Transverse colon (tissue), 4 donors: Measurements from ENCODE around the gene C19orf12. TPM values are rescaled to one million over a fixed set of nuclear protein-coding genes. Genes with fewer than 3 reads are reported as not detected.
A peak's percentile ranks its signal among the peaks of the same experiment; 100 is the strongest.

Source experiments
- DNase-seq: peaks from one replicate; pipeline ENCODE4 v3.0.0-alpha.2; 2019
- H3K27ac ChIP-seq, 4 donors: fragments of 200-600 bp; sonication (generic); 2 replicates each; pipeline ENCODE4 v1.5.1; 2016 to 2018; ENCODE audit warnings: inconsistent platforms in 4 of 4
- H3K27me3 ChIP-seq: fragments of 200-600 bp; sonication (generic); 2 replicates; pipeline ENCODE4 v1.5.1; 2017; ENCODE audit warnings: inconsistent platforms
- H3K36me3 ChIP-seq, 4 donors: fragments of 200-600 bp; sonication (generic); 2 replicates each; pipeline ENCODE4 v1.5.1; 2017 to 2019; ENCODE audit warnings: inconsistent platforms in 4 of 4
- H3K4me1 ChIP-seq, 4 donors: fragments of 200-600 bp; sonication (generic); 2 replicates each; pipeline ENCODE4 v1.5.1; 2017 to 2020; ENCODE audit warnings: inconsistent platforms in 4 of 4
- H3K4me3 ChIP-seq, 4 donors: fragments of 200-600 bp; sonication (generic); 1 replicate in 1 of 4; 2 replicates in 3 of 4; pipeline versions ENCODE4 v1.5.1 to v1.6.1; 2017 to 2019; ENCODE audit warnings: inconsistent platforms in 4 of 4
- H3K9me3 ChIP-seq, 2 donors: fragments of 200-600 bp; sonication (generic); 2 replicates each; pipeline ENCODE4 v1.5.1; 2017 to 2019; ENCODE audit warnings: inconsistent platforms in 2 of 2
- CTCF ChIP-seq, 5 experiments: fragments of 200-600 bp in 3 of 5; fragments of 450-650 bp in 2 of 5; sonication (generic) in 3 of 5; IDR thresholded peaks; 1 replicate in 2 of 5; 2 replicates in 3 of 5; pipeline ENCODE4 v1.5.1; 2016 to 2017; ENCODE audit warnings: antibody characterized with exemption in 5 of 5, inconsistent platforms in 3 of 5, mild to moderate bottlenecking in 2 of 5, moderate library complexity in 1 of 5
- EP300 ChIP-seq: sonication (generic); formaldehyde crosslinking; IDR thresholded peaks from one replicate; pipeline ENCODE4 v1.6.1; 2017; ENCODE audit warnings: antibody characterized with exemption, low read depth
- POLR2A ChIP-seq: fragments of 450-650 bp; IDR thresholded peaks from one replicate; pipeline ENCODE4 v1.6.1; 2016; ENCODE audit warnings: antibody characterized with exemption, mild to moderate bottlenecking, moderate library complexity
- POLR2AphosphoS5 ChIP-seq, 3 donors: sonication (generic); formaldehyde crosslinking; IDR thresholded peaks; one replicate each; pipeline ENCODE4 v1.6.1; 2016; ENCODE audit warnings: antibody characterized with exemption in 3 of 3
- WGBS, 2 donors: methylation state at CpG; one replicate each; pipeline ENCODE4 v1.1.5; 2018; ENCODE audit warnings: low coverage in 1 of 2; 5-methylcytosine and 5-hydroxymethylcytosine counted together
- in situ Hi-C, 4 donors: fragments of 200-750 bp; cut with MboI; loops; one replicate each; pipeline versions ENCODE4 v1.15.0 to v1.15.1; 2017; ENCODE audit warnings: low sequenced_read_pairs in 3 of 4, low pct_ligation_motif_present in 1 of 4, low pct_unique_long_range_greater_than_20kb in 1 of 4
- intact Hi-C: fragments of 100-400 bp; cut with DNase I; formaldehyde crosslinking; loops from one replicate; pipeline ENCODE4 v1.15.1; 2023; ENCODE audit warnings: low total_unique reads
- total RNA-seq, 4 donors: library from RNA; depleted of rRNA; stranded (reverse); fragments of >200 nt; gene quantifications; one replicate each; pipeline ENCODE4 v1.1.0, GENCODE V29; 2016

The C19orf12 gene
- total RNA-seq, 4 donors from 2014 or later = 13.9 to 33.3 (median 21.4) TPM

GRCh38 chr19:29724102-29724641, 9.1 kb upstream of the C19orf12 start:
- Histone ChIP-seq H3K4me3 (peak overlapping the region in 2 of 4 donors; percentile 19 to 47), H3K27me3 (peaks cover 67% of the 10 kb centered on the region), H3K36me3 (no peaks in the 10 kb centered on the region), H3K27ac (no peak overlapping the region), H3K4me1 (peaks cover 0 to 11% (median 9%) of the 10 kb centered on the region in 4 donors), H3K9me3 (no peaks in the 10 kb centered on the region)
- DNase-seq = no peak
- intact Hi-C loops = no loop called here
- in situ Hi-C loops = loop anchor here in 1 of 4 donors (25.0 kb wide), 1 partner anchor 112 kb away; the partner anchor contains the start of gene POP4
- 4% methylated on average over 34 of the region's 39 CpGs; no CpG with 5 or more reads in 1 of the 2 donors for WGBS, 2 donors
- TF ChIP-seq POLR2A (no peak), EP300 (no peak), CTCF (IDR thresholded peaks at IDR 0.05) (no peak), POLR2AphosphoS5 (IDR thresholded peaks at IDR 0.05) (no peak)

GRCh38 chr19:29717051-29717450, 2.0 kb upstream of the C19orf12 start:
- peaks cover 16 to 31% (median 22%) of the 10 kb centered on the region in 4 donors for H3K4me1 ChIP-seq
- in situ Hi-C loops (loop anchor here in 3 of 4 donors (10.0 to 25.0 kb wide), 2 partner anchors 105 to 112 kb away; partner anchors contain the start of gene POP4 (in 3 of the 3)), intact Hi-C loops (loop anchor here (2.0 to 5.0 kb wide), 2 partner anchors 108 to 1630 kb away; partner anchors contain the start of gene TSHZ3)
- H3K27ac ChIP-seq = no peak overlapping the region
- TF ChIP-seq CTCF (IDR thresholded peaks at IDR 0.05) (no peak), POLR2A (no peak), EP300 (no peak), POLR2AphosphoS5 (IDR thresholded peaks at IDR 0.05) (no peak)
- H3K4me3 ChIP-seq = no peak overlapping the region
- H3K9me3 ChIP-seq = no peaks in the 10 kb centered on the region
- no peak for DNase-seq
- WGBS, 2 donors = 84% methylated on average over 16 of the region's 16 CpGs; no CpG with 5 or more reads in 1 of the 2 donors
- no peaks in the 10 kb centered on the region for H3K27me3 ChIP-seq
- H3K36me3 ChIP-seq = no peaks in the 10 kb centered on the region

GRCh38 chr19:29715701-29716581, 880 bp upstream of the C19orf12 start:
- Histone ChIP-seq H3K27ac (peak overlapping the region; percentile 89 to 99 (median 94)), H3K36me3 (no peaks in the 10 kb centered on the region), H3K4me1 (peaks cover 16 to 38% (median 22%) of the 10 kb centered on the region in 4 donors), H3K9me3 (no peaks in the 10 kb centered on the region), H3K4me3 (peak overlapping the region; percentile 85 to 98 (median 94)), H3K27me3 (no peaks in the 10 kb centered on the region)
- intact Hi-C loops (loop anchor here (2.0 to 5.0 kb wide), 2 partner anchors 107 to 1631 kb away; partner anchors contain the start of gene TSHZ3), in situ Hi-C loops (loop anchor here in 3 of 4 donors (10.0 to 25.0 kb wide), 2 partner anchors 104 to 111 kb away; partner anchors contain the start of gene POP4 (in 3 of the 3))
- peak; percentile 42 for DNase-seq
- WGBS, 2 donors = 7 to 19% methylated on average over 2 to 13 of the region's 13 CpGs
- TF ChIP-seq POLR2AphosphoS5 (IDR thresholded peaks at IDR 0.05) (no peak), CTCF (IDR thresholded peaks at IDR 0.05) (no peak), EP300 (no peak), POLR2A (no peak)
